Mammary epithelial cell (primary cell): ENCODE data around the gene SOCS3.

Experiments
- EZH2 ChIP-seq: IDR thresholded peaks from 2 replicates; pipeline ENCODE4 v1.6.1; 2012; ENCODE audit warnings: low read length, inconsistent platforms, borderline replicate concordance
- TF ChIP-seq, protein P1 (sequence below), 2 donors: IDR thresholded peaks in 1 of 2; conservative IDR thresholded peaks in 1 of 2; 2 replicates each; pipeline ENCODE4 v1.5.1; 2011 to 2012; ENCODE audit warnings: inconsistent platforms in 2 of 2, low read length in 2 of 2, mild to moderate bottlenecking in 2 of 2, control low read depth in 1 of 2, low read depth in 1 of 2; ENCODE audit not compliant: insufficient read depth in 1 of 2; ENCODE audit errors: extremely low read depth in 1 of 2

DNA sequence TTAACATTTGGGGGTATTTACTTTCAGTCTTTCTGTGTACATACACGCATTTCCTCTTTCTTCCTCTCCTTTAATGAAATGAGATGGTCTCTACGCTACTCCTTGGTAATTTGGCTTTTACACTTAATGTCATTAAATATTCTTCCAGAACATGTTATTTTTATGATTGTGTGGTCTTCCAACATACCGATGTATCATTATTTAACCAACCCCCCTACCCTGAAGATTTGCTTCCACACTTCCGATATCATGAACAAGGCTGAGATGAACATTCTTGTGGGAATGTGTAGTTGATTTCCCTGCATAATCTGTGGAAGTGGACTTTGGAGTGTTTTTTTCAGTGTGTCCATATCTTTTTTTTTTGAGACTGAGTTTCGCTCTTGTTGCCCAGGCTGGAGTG, 16.3 kb upstream of the SOCS3 start:
- no peak for TF ChIP-seq EZH2
- TF ChIP-seq, protein P1, sequence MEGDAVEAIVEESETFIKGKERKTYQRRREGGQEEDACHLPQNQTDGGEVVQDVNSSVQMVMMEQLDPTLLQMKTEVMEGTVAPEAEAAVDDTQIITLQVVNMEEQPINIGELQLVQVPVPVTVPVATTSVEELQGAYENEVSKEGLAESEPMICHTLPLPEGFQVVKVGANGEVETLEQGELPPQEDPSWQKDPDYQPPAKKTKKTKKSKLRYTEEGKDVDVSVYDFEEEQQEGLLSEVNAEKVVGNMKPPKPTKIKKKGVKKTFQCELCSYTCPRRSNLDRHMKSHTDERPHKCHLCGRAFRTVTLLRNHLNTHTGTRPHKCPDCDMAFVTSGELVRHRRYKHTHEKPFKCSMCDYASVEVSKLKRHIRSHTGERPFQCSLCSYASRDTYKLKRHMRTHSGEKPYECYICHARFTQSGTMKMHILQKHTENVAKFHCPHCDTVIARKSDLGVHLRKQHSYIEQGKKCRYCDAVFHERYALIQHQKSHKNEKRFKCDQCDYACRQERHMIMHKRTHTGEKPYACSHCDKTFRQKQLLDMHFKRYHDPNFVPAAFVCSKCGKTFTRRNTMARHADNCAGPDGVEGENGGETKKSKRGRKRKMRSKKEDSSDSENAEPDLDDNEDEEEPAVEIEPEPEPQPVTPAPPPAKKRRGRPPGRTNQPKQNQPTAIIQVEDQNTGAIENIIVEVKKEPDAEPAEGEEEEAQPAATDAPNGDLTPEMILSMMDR (conservative IDR thresholded peaks at IDR 0.05 in 1 of 2, IDR thresholded peaks at IDR 0.05 in 1 of 2; ENCODE audit: extremely low read depth in 1 of 2, insufficient read depth in 1 of 2, low read depth in 1 of 2, low read length in 2 of 2), result no peak
